ENCODE measurements around the gene ALDH3A2.

Gene ALDH3A2

DNA sequence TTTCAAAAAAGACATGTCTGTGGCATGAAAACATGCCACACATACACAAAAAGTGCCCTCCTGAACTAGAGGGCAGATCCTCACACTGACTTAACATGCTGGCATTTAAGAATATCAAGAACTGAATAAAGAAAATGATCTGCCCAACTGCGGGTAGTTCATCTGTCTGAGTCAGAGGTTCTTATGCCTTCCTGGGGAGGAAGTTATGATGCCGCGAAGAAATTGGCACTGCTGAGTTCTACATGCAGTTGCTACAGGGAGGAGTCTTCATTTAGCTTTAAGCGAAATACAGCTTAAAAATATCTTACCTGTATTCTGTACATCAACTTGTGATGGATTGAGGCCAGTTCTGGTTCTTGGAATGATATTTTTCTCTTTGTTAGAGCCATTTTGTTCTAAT is 6.3 kb downstream of the ALDH3A2 start:
- TF ChIP-seq ZNF565 (CRISPR knock-in tag; conservative IDR thresholded peaks at IDR 0.05; ENCODE audit: low read depth) (no peak), PPARA (CRISPR knock-in tag; IDR thresholded peaks at IDR 0.05; ENCODE audit: borderline replicate concordance) (no peak), POU6F1 (CRISPR knock-in tag; IDR thresholded peaks at IDR 0.05; ENCODE audit: borderline replicate concordance, low read depth) (no peak), ZNF8 (CRISPR knock-in tag; IDR thresholded peaks at IDR 0.05) (no peak), ZFP30 (CRISPR knock-in tag; IDR thresholded peaks at IDR 0.05) (no peak), PATZ1 (CRISPR knock-in tag; IDR thresholded peaks at IDR 0.05; ENCODE audit: borderline replicate concordance) (no peak), ZNF70 (CRISPR knock-in tag; IDR thresholded peaks at IDR 0.05) (no peak), CSDC2 (CRISPR knock-in tag; IDR thresholded peaks at IDR 0.05) (no peak), OSR1 (CRISPR knock-in tag; IDR thresholded peaks at IDR 0.05) (no peak), TOX (CRISPR knock-in tag; IDR thresholded peaks at IDR 0.05; ENCODE audit: borderline replicate concordance) (no peak), CSRNP3 (CRISPR knock-in tag; IDR thresholded peaks at IDR 0.05) (no peak)
- TF ChIP-seq, protein P1, sequence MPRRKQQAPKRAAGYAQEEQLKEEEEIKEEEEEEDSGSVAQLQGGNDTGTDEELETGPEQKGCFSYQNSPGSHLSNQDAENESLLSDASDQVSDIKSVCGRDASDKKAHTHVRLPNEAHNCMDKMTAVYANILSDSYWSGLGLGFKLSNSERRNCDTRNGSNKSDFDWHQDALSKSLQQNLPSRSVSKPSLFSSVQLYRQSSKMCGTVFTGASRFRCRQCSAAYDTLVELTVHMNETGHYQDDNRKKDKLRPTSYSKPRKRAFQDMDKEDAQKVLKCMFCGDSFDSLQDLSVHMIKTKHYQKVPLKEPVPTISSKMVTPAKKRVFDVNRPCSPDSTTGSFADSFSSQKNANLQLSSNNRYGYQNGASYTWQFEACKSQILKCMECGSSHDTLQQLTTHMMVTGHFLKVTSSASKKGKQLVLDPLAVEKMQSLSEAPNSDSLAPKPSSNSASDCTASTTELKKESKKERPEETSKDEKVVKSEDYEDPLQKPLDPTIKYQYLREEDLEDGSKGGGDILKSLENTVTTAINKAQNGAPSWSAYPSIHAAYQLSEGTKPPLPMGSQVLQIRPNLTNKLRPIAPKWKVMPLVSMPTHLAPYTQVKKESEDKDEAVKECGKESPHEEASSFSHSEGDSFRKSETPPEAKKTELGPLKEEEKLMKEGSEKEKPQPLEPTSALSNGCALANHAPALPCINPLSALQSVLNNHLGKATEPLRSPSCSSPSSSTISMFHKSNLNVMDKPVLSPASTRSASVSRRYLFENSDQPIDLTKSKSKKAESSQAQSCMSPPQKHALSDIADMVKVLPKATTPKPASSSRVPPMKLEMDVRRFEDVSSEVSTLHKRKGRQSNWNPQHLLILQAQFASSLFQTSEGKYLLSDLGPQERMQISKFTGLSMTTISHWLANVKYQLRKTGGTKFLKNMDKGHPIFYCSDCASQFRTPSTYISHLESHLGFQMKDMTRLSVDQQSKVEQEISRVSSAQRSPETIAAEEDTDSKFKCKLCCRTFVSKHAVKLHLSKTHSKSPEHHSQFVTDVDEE (CRISPR knock-in tag; IDR thresholded peaks at IDR 0.05) = no peak
- ATAC-seq = no peak

DNA sequence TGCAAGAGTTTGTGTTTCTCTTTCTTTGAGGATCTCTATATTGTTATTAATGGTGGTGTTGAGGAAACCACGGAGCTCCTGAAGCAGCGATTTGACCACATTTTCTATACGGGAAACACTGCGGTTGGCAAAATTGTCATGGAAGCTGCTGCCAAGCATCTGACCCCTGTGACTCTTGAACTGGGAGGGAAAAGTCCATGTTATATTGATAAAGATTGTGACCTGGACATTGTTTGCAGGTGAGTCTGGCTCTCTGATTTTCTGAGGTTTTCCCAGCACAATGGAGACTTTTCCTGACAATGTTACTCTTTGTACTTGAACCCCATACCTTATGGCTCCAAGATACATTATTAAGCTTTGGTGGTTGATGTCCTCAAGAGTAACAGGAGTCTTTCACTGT is 7.8 kb downstream of the ALDH3A2 start:
- ATAC-seq = no peak
- TF ChIP-seq ZFP3 (CRISPR knock-in tag; IDR thresholded peaks at IDR 0.05) (no peak), PATZ1 (CRISPR knock-in tag; IDR thresholded peaks at IDR 0.05; ENCODE audit: borderline replicate concordance) (no peak), SNAI2 (CRISPR knock-in tag; IDR thresholded peaks at IDR 0.05) (no peak), ZNF565 (CRISPR knock-in tag; conservative IDR thresholded peaks at IDR 0.05; ENCODE audit: low read depth) (no peak), ARNTL (CRISPR knock-in tag; IDR thresholded peaks at IDR 0.05; ENCODE audit: borderline replicate concordance, low read depth) (no peak), ESRRG (CRISPR knock-in tag; IDR thresholded peaks at IDR 0.05) (no peak), ISL1 (CRISPR knock-in tag; IDR thresholded peaks at IDR 0.05) (no peak), ZNF70 (CRISPR knock-in tag; IDR thresholded peaks at IDR 0.05) (no peak), GLIS3 (CRISPR knock-in tag; IDR thresholded peaks at IDR 0.05) (no peak), ZC3H10 (CRISPR knock-in tag; IDR thresholded peaks at IDR 0.05) (no peak), RARB (CRISPR knock-in tag; IDR thresholded peaks at IDR 0.05) (no peak), TOX (CRISPR knock-in tag; IDR thresholded peaks at IDR 0.05; ENCODE audit: borderline replicate concordance) (no peak), ZFP30 (CRISPR knock-in tag; IDR thresholded peaks at IDR 0.05) (no peak), POU6F1 (CRISPR knock-in tag; IDR thresholded peaks at IDR 0.05; ENCODE audit: borderline replicate concordance, low read depth) (no peak), BACH2 (CRISPR knock-in tag; IDR thresholded peaks at IDR 0.05; ENCODE audit: borderline replicate concordance) (no peak), CSRNP3 (CRISPR knock-in tag; IDR thresholded peaks at IDR 0.05) (no peak), PPARA (CRISPR knock-in tag; IDR thresholded peaks at IDR 0.05; ENCODE audit: borderline replicate concordance) (no peak)
- TF ChIP-seq, protein P1 (CRISPR knock-in tag; IDR thresholded peaks at IDR 0.05) = no peak
- TF ChIP-seq, protein P2, sequence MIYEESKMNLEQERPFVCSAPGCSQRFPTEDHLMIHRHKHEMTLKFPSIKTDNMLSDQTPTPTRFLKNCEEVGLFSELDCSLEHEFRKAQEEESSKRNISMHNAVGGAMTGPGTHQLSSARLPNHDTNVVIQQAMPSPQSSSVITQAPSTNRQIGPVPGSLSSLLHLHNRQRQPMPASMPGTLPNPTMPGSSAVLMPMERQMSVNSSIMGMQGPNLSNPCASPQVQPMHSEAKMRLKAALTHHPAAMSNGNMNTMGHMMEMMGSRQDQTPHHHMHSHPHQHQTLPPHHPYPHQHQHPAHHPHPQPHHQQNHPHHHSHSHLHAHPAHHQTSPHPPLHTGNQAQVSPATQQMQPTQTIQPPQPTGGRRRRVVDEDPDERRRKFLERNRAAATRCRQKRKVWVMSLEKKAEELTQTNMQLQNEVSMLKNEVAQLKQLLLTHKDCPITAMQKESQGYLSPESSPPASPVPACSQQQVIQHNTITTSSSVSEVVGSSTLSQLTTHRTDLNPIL (CRISPR knock-in tag; IDR thresholded peaks at IDR 0.05; ENCODE audit: low read depth) = no peak

Measured in SK-N-SH treated with all-trans-retinoic acid at 6 μM for 48 hours (cell line).